ENCODE results near the gene NGEF.

DNA sequence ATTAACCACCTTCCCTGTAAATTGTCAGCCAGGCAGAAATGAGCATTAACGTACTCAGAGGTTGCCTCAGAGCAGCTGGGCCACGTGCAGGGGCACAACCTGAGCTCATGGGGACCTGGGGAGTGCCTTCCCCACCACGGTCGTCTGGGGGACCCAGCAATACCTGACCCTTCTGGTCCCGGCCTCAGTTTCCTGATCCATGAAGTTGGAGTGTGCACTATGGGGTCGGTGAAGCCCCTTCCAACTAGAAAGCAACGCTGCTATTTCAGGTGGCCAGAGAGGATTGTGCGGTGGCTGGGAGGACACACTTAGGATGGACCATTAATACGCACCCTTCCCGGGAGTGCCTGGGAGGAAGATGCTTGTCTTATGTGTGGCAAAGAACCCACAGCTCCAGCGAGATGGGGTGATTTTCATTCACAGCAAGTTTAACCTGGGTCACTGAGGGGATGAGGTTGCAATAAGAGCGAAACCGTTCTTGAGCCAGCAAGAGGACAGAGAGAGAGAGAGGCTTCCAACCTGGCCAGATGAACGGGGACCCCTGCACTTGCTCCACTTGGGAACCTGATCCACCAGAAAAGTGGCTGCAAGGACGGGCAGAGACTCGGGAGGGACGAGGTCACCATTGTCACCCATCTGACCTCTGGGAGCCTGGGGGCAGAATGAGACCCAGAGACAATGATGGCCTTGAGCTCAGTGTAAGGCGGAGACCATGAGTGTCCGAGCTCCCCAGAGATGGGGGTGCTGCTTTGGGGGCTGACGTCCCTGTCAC is 36.2 kb downstream of the NGEF start:
- TF ChIP-seq CTCF (IDR thresholded peaks at IDR 0.05 in 2 of 3, conservative IDR thresholded peaks at IDR 0.05 in 1 of 3; ENCODE audit: control insufficient read depth in 2 of 3, extremely low read depth in 1 of 3, insufficient read depth in 1 of 3, low read depth in 3 of 3, low read length in 3 of 3) (no peak), POLR2A (IDR thresholded peaks at IDR 0.05; ENCODE audit: low read depth, low read length) (no peak), E2F8 (IDR thresholded peaks at IDR 0.05; ENCODE audit: low read depth, partially characterized antibody) (no peak), POLR2AphosphoS2 (IDR thresholded peaks at IDR 0.05; ENCODE audit: low read depth, low read length) (no peak), KDM1A (IDR thresholded peaks at IDR 0.05; ENCODE audit: borderline replicate concordance) (no peak), RAD21 (IDR thresholded peaks at IDR 0.05; ENCODE audit: insufficient read depth, low read depth, low read length) (no peak), SRF (IDR thresholded peaks at IDR 0.05; ENCODE audit: low read depth in 2 of 2, low read length in 2 of 2) (no peak), EP300 (IDR thresholded peaks at IDR 0.05; ENCODE audit: borderline replicate concordance in 1 of 2, control insufficient read depth in 1 of 2, low read depth in 2 of 2, low read length in 2 of 2) (no peak)
